Loucy (cell line): Measurements from ENCODE around the gene LUM.

Source experiments
- H2AFZ ChIP-seq: fragments of 200-600 bp; sonication (generic); 2 replicates; pipeline ENCODE4 v1.6.0; 2016; ENCODE audit warnings: antibody characterized with exemption, mild to moderate bottlenecking, low read length, moderate library complexity
- H3F3A ChIP-seq: fragments of 200-600 bp; 2 replicates; pipeline ENCODE4 v1.6.0; 2016; ENCODE audit warnings: antibody characterized with exemption, low read depth, mild to moderate bottlenecking
- H3K27me3 ChIP-seq: fragments of 200-600 bp; sonication (generic); 2 replicates; pipeline ENCODE4 v1.6.1; 2014; ENCODE audit warnings: low read length, mild to moderate bottlenecking; ENCODE audit not compliant: insufficient read depth, poor library complexity, severe bottlenecking
- H3K36me3 ChIP-seq: fragments of 200-600 bp; sonication (generic); 2 replicates; pipeline ENCODE4 v1.6.1; 2016; ENCODE audit warnings: low read length; ENCODE audit not compliant: insufficient read depth
- H3K4me1 ChIP-seq: fragments of 200-600 bp; sonication (generic); 2 replicates; pipeline ENCODE4 v1.5.1; 2014; ENCODE audit warnings: low read length, mild to moderate bottlenecking; ENCODE audit not compliant: insufficient read depth, poor library complexity, severe bottlenecking
- H3K4me2 ChIP-seq: fragments of 200-600 bp; sonication (generic); 2 replicates; pipeline ENCODE4 v1.6.0; 2014; ENCODE audit warnings: antibody characterized with exemption, low read length, low read depth, mild to moderate bottlenecking; ENCODE audit not compliant: poor library complexity, severe bottlenecking
- H3K4me3 ChIP-seq: fragments of 200-600 bp; sonication (generic); 2 replicates; pipeline ENCODE4 v1.5.1; 2014; ENCODE audit warnings: low read length, mild to moderate bottlenecking, mixed read lengths; ENCODE audit not compliant: poor library complexity, severe bottlenecking
- H3K79me2 ChIP-seq: fragments of 200-600 bp; sonication (generic); 2 replicates; pipeline ENCODE4 v1.6.1; 2014; ENCODE audit warnings: low read length; ENCODE audit not compliant: insufficient read depth
- H3K9ac ChIP-seq: fragments of 200-600 bp; sonication (generic); 2 replicates; pipeline ENCODE4 v1.6.0; 2014; ENCODE audit warnings: mild to moderate bottlenecking, low read depth, low read length, moderate library complexity; ENCODE audit not compliant: poor library complexity, severe bottlenecking
- H3K9me2 ChIP-seq: fragments of 200-600 bp; sonication (generic); replicated peaks from 2 replicates; pipeline ENCODE4 v1.6.1; 2016; ENCODE audit warnings: low read depth, low read length, mixed read lengths
- H3K9me3 ChIP-seq: fragments of 200-600 bp; sonication (generic); 2 replicates; pipeline ENCODE4 v1.6.1; 2014; ENCODE audit warnings: mild to moderate bottlenecking, antibody characterized with exemption, low read length, low read depth; ENCODE audit not compliant: insufficient read depth
- H4K20me1 ChIP-seq: fragments of 200-600 bp; sonication (generic); 2 replicates; pipeline ENCODE4 v1.6.0; 2014; ENCODE audit warnings: antibody characterized with exemption, low read length, mild to moderate bottlenecking; ENCODE audit not compliant: insufficient read depth, poor library complexity, severe bottlenecking
- CTCF ChIP-seq: fragments of 200-600 bp; sonication (generic); conservative IDR thresholded peaks from 2 replicates; pipeline ENCODE4 v1.5.1; 2014; ENCODE audit warnings: mild to moderate bottlenecking, antibody characterized with exemption, low read length
- EZH2phosphoT487 ChIP-seq: fragments of 200-600 bp; IDR thresholded peaks from 2 replicates; pipeline ENCODE4 v1.6.1; 2018; ENCODE audit warnings: antibody characterized with exemption, mild to moderate bottlenecking, moderate library complexity, borderline replicate concordance

LUM gene

GRCh38 chr12:91099341-91099740 is 12.0 kb downstream of the LUM start:
- Histone ChIP-seq H3K4me2 (no peak overlapping the region), H4K20me1 (no peaks in the 10 kb centered on the region), H3K9me3 (no peaks in the 10 kb centered on the region), H3K27me3 (no peaks in the 10 kb centered on the region), H3K9me2 (no peaks in the 10 kb centered on the region), H3F3A (no peaks in the 10 kb centered on the region), H3K36me3 (no peaks in the 10 kb centered on the region), H3K4me3 (no peak overlapping the region), H2AFZ (no peak overlapping the region), H3K4me1 (no peaks in the 10 kb centered on the region), H3K9ac (no peak overlapping the region), H3K79me2 (no peaks in the 10 kb centered on the region)
- TF ChIP-seq CTCF = no peak
- no peak for TF ChIP-seq EZH2phosphoT487

DNA sequence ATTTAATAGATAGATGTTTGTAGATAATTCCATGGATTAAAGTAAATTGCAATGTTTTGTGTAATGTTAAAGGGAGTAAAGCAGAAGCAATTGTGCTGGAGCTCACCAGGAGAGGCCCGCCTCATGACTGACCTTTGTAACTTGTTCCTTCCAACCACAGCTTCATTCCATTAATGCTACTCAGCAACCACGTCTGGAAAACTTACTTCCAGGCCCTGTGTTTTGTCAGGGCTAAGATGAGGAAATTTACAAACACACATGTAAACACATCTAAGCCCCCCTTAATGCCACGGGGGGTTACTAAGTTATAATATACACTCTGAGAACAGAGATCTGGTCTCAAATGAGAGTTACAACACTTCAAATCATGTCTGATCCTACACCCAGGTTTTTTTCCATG is 12.4 kb downstream of the LUM start:
- no peak overlapping the region for H3K4me3 ChIP-seq
- no peaks in the 10 kb centered on the region for H3F3A ChIP-seq
- H3K36me3 ChIP-seq = no peaks in the 10 kb centered on the region
- no peaks in the 10 kb centered on the region for H4K20me1 ChIP-seq
- H3K9ac ChIP-seq = no peak overlapping the region
- H3K4me1 ChIP-seq = no peaks in the 10 kb centered on the region
- no peak overlapping the region for H3K4me2 ChIP-seq
- no peaks in the 10 kb centered on the region for H3K9me3 ChIP-seq
- no peak for TF ChIP-seq CTCF
- H3K27me3 ChIP-seq = no peaks in the 10 kb centered on the region
- H3K79me2 ChIP-seq = no peaks in the 10 kb centered on the region
- no peaks in the 10 kb centered on the region for H3K9me2 ChIP-seq
- no peak overlapping the region for H2AFZ ChIP-seq

DNA sequence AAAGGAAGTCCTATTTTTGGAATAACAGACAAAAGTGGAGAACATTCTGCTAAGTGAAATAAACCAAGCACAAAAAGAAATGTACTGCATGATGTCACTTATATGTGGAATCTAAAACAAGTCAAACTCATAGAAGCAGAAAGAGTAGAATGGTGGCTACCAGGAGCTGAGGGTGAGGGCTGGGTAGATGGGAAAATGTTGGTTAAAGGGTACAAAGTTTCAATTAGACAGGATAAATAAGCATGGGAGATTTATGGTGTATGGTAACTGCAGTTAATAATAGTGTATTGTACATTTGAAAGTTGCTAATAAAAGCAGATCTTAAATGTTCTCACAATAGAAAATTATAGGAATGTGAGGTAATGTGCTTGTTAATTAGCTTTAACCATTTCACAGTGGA is 12.8 kb downstream of the LUM start:
- Histone ChIP-seq H2AFZ (no peak overlapping the region), H4K20me1 (no peaks in the 10 kb centered on the region), H3K9me2 (no peaks in the 10 kb centered on the region), H3K9ac (no peak overlapping the region), H3K9me3 (no peaks in the 10 kb centered on the region), H3K4me1 (no peaks in the 10 kb centered on the region), H3K4me3 (no peak overlapping the region), H3F3A (no peaks in the 10 kb centered on the region), H3K79me2 (no peaks in the 10 kb centered on the region), H3K27me3 (no peaks in the 10 kb centered on the region), H3K4me2 (no peak overlapping the region), H3K36me3 (no peaks in the 10 kb centered on the region)
- no peak for TF ChIP-seq CTCF
- no peak for TF ChIP-seq EZH2phosphoT487
